Stimulated activated CD4-positive, alpha-beta T cell treated with anti-CD3 and anti-CD28 coated beads, Interleukin-12 subunit alpha, Interleukin-12 subunit beta, amount 100 ng/mL, for 4 hours (primary cell): ENCODE results near the gene XK.
"Not testable (repeated sequence)": the region's sequence is repeated elsewhere in the genome, so short reads cannot be mapped to it uniquely, and the experiment has no call there.

Experiments
- DNase-seq: peaks from one replicate; pipeline ENCODE4 v3.0.0-alpha.2; 2020

The XK gene, protein sequence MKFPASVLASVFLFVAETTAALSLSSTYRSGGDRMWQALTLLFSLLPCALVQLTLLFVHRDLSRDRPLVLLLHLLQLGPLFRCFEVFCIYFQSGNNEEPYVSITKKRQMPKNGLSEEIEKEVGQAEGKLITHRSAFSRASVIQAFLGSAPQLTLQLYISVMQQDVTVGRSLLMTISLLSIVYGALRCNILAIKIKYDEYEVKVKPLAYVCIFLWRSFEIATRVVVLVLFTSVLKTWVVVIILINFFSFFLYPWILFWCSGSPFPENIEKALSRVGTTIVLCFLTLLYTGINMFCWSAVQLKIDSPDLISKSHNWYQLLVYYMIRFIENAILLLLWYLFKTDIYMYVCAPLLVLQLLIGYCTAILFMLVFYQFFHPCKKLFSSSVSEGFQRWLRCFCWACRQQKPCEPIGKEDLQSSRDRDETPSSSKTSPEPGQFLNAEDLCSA

DNA sequence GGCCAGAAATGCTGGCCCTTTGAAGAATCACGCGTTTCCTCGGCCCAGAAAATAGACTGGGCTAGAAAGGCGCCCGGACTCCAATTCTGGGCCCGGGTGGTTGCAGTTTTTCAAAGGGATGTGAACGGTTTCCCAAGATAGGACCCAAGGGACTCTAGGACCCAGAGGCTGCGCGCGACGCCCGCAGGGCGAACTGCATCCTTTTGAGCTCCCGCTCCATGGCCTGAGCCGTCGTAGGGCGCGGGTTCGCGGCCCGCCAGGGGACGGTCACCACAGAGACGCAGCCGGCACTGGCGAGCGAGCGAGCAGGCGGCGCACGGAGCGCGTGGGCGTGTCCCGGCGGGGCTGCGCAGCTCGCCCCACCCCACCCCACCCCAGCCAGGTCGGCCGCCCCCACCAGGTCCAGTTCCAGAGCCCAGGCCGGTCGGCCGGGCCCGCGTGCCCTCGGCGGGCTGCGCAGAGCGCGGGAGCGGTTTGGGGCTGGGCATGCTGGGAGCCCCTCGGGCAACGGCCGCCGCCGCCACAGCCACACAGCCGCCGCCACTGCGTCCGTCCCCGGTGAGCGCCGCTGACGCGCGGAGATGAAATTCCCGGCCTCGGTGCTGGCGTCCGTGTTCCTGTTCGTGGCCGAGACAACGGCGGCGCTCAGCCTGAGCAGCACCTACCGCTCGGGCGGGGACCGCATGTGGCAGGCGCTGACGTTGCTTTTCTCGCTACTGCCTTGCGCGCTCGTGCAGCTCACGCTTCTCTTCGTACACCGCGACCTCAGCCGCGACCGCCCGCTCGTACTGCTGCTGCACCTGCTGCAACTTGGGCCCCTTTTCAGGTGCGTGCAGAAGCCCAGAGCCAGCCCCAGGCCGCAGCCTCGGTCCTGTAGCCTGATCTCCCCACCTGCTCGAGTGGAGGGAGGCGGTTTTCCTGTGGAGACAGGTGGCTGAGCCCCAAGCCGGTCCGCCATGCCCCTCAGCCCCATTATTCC lies at the start of gene XK:
Gene XK, plus strand, starts transcription at position 411 of the 979 bp plus-strand sequence. Its CDS starts 171 bp downstream, at position 582.
- DNase-seq = peak; percentile 30

DNA sequence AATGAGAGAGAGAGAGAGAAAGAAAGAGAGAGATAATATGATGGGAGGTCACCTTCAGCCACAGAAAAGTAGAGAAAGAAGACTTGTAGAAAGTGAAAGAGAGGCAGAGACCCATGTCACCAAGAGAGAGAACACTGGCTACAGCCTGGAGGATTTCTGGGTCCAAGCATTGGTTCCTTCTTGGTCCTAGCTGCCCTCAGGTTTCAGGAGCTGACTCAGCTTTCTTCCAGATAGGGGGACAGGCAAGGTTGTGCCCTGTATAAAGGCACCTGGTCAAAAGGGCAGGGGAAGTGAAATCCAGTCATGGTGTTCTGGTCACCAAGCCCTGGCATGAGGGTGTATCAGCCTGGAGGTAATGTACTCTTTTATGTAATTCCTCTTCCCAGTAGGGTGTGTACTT lies 47.5 kb upstream of the XK start:
- DNase-seq = no peak

DNA sequence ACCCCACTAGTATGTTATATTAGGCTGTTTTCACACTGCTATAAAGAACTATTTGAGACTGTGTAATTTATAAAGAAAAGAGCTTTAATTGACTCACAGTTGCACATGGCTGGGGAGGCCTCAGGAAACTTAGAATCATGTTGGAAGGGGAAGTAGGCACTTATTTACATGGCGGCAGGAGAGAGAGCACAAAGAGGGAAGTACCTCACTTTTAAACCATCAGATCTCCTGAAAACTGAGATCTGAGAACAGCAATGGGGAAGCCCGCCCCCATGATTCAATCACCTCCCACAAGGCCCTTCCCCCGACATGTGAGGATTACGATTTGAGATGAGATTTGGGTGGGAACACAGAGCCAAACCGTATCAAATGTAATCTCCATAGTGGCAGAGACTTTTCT lies 45.4 kb upstream of the XK start:
- DNase-seq = no peak

DNA sequence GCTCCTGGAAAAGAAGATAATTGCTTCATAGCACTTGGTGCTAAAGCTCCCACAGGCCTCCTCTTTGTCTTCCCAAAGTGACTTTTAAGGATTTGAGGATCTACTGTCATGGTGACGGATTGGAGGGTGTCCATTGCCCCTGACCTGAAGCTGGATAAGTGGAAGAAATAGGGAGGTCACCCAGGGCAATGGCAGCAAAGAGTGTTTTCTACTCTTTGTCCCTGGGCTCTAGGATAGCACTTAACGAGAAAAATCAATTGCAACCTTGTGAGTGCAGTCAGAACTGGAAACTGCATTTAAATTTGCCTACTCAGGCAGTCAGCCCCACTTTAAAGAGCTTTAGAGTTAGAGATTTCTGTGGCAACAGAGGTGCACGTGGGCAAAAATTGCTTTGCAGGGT lies 43.7 kb upstream of the XK start:
- DNase-seq = no peak

DNA sequence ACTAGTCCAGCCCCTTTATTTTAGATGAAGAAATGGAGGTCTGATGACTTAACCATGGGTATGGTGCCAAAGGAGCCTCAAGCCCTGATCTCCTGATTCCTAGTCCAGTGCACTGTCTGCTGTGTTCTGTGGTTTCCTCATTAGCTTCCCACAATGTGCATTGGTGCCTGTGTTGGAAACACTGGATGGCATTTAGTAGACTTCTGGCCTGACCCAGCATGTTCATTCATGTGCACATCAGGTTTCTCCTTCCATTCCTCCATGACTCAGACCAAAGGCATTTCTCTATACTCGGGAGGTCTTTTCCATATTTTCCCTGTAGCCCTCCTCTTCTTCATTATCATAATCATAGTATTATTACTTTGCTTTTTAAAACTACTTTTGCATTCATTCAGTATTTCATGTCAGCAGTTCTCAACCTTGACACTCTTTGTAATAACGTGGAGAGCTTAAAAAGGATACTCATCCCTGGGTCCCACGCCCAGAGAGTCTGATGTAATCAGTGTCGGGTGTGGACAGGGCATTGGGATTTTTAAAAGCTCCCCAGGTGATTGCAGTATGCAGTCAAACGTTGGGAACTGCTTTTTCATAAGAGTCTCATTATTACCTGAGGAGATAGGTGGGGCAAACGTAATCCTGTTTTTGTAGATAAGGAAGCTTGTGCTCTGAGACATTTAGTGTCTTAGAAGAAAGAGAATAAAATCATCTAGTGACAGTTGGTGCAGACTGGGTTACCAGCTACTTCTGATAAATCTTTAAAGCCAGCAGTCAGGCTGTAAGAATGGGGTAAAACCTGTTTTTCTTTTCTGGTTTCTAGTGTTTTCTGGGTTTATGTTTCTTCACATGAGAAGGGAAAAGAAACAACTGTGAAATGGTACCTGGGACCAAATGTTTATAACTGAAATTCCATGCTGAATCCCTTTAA lies 40.9 kb upstream of the XK start:
- no peak for DNase-seq

DNA sequence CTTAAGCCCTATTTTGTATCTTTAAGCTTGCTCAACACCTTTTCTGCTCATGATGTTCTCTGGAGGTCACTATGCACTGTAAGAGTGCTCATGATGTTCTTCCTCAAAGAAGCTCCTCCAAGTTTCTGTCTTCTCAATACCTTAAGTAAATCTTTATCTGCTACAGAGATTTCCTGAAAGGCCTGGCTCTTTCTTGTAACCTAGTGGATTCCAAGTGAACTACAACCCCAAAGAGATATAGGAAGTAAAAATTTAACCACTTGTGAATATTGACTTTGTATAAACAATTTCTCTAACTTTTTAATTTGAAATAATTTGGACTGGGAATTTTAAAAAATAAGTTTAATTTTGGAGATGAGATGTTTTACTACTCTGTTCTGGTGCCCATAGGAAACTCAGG lies 39.3 kb upstream of the XK start:
- no peak for DNase-seq

DNA sequence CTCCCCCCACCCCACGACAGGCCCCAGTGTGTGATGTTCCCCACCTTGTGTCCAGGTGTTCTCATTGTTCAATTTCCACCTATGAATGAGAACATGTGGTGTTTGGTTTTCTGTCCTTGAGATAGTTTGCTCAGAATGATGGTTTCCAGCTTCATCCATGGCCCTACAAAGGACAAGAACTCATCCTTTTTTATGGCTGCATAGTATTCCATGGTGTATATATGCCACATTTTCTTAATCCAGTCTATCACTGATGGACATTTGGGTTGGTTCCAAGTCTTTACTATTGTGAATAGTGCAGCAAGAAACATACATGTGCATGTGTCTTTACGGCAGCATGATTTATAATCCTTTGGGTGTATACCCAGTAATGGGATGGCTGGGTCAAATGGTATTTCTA lies 34.7 kb upstream of the XK start:
- DNase-seq = not testable (repeated sequence)

DNA sequence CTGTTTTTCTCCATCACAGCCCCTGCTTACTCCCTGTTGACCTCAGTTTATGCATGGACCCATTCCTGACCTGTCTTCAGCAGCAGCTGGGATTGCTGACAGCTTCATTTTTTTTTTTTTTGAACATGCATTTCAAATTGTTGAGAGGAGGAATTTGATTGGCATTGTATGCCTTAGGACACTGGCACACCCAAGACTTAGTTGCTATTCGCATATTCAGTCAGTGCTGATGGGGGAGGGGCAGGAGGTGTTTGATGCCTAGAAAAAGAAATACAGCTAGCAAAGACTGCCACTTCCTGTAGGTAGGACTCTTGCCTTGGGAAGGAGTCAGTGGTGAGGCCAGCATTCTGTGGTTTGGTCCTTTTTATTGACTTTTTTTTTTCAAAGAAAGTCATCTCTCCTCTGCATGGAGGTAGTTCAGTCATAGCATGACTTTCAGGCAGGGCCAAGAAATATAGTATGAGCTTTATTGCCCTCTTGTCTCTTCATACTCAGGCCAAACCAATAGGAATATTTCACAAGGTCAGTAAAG lies 33.6 kb upstream of the XK start:
- DNase-seq = no peak

DNA sequence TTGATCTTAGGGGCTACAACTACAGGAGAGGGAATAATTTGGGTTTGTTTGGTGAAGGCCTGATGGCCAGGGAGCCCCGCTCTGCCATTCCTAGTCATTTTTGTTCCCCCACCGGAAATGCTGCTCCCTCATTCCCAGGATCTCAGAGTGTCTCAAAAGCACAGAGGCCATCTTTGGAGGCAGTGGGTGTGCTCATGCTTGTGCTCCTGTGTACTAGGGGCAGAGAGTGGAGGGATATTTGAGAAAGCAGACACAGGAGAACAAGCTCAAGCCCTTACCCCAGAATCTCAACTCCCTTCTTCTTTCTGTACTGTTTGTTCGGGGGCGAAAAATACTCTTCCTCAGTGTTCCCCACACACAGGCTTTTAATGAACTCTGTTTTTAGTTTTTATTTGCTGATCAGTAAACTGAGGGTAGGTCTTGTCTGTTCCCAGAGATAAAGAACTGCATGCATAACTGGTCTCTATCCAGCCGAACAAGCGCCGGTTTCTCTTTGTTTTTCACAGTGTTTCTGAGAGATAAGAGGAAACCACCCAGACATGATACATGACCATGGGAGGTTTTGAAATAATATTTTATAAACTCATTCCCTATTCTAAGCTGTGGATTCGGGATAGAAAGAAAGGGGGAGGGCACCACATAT lies 32.9 kb upstream of the XK start:
- DNase-seq = no peak

DNA sequence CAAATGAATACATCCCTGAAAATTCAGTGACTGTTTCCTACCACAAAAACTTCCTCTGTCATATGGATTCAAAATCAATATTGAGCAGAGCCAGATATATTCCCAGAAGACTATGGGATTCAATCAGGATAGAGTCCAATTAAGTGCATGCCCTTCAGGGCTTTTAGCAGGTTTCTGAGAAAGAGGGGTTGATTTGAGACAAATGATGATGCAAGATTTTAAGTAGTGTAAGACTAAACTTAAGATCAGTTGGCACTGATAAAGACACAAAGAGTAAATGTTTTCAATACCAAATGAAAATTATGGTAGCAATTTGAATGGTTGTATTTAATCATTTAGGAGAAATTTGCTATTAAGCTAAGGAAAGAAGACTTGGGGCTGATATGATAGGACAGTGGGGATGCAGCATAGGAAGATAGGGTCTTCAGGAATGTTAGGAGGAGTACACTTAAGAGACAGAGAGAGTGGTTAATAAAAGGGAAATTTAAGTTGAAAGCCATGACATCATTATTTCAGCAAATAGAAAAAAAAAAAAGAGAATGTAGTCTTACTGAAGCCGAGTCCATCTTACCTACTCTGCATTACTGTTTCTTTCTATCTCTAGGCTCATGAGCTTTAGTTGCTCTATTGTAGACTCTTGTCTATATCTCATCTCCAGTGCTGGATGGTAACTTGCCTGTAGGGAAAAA lies 32.0 kb upstream of the XK start:
- DNase-seq = no peak

DNA sequence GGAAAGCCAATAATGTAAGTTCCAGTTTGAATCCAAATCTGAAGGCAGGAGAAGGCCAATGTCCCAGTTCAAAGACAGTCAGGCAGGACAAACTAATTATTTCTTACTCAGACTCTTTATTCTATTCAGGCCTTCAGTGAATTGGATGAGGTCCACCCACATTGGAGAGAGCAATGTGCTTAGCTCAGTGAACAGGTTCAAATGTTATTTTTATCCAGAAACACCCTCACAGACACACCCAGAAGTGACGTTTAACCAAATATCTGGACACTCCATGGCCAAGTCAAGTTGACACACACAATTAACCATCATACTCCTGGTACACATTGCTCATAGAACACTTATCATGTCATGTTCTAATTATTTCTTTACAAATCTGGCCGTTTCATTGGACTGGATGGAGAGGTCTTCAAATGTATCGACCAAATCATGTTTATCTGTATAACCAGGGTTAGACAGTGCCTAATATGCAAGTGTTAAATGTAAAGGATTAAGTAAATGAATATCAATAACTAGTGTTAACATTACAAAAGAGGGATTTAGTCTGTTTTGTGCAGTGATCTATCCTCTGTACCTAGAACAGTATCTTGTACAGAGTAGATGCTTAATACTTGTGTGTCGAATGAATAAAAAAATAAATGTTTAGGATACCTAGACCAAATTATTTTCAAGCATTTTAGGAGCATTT lies 27.1 kb upstream of the XK start:
- no peak for DNase-seq

DNA sequence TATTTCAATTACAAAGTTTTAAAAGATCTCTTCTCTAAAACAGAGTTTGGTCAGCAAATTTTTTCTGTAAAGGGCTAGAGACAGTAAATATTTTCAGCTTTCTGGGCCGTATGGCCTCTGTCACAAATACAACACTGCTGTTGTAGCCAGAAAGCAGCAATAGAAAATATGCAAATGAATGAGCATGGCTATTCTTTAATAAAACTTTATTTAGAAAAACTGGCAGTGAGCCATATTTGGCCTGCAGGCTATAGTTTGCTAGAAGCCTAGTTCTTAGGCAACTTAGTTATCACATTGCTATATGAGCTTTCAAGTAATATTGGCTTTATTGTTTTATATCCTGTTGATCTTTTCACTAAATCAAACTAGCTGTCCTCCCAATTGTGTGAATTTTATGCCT lies 26.5 kb upstream of the XK start:
- DNase-seq = no peak

DNA sequence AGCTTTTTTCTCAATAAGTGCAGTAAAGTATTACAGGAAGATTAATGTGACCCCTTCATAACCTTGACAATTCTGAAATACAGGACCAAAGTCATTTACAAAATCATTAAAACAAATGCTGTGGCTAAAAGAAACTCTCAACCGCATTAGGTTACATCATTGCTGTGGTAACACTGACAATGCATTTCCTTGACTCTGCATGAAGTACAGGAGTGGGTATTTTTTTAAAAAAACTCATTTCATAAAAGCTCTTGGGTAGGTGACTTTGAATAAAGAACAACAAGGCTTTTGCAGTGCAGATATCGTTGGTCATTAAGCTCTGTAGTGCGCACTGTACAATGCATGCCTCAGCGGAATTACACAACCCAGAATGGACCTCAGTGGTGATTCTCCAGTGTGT lies 23.4 kb upstream of the XK start:
- DNase-seq = no peak

DNA sequence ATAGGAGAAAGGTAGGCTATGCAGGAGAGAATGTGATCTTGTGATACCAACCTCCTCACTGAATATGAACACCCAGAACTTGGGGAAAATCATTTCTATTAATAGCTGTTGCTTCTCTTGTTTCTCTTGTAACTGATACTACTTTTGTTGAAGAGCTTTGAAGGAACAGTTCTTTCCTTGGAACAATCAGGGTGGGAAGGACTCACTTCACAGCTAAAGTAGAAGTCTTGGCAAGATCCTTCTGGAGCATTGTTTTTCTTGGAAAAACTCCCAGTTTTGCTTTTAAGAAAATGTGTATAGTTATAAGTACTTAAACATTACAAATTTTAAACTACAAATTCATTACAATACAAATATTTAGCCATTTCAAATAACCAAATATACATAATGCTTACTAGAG lies 19.1 kb upstream of the XK start:
- DNase-seq = no peak

DNA sequence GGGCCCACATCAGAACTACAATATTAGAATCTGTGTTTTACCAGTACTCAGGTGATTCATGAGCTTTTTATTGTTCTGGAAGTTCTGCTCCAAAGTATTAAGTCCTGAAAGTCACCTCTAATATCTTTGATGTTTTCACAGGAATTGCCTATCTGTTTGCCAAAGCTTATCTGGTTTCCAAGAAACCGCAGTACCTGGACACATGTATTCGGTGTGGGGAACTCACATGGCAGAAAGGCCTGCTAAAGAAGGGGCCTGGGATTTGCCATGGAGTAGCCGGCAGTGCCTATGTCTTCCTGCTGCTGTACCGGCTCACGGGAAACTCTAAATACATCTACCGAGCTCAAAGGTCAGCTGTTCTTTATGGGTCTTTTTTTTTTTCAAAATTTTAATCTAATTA lies 18.4 kb upstream of the XK start:
- DNase-seq = no peak

DNA sequence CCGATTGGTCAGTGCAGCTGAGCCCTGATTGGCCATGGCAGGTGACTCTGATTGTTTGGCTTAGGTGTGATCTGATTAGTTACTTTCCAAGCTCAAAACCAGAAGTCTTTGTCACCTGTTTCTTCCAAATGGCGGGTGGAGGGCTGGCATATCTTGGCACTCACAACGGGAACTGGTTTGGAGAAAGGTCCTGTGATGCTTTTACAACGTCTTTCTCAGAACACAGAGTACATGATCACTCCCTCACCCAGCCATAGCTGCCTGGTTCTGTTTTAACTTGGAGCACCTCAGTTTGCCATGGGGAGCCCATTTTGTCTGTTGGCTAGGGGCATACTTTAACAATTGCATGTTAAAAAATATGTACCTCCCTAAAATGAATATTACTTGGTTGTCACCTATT lies 13.0 kb upstream of the XK start:
- DNase-seq = no peak

DNA sequence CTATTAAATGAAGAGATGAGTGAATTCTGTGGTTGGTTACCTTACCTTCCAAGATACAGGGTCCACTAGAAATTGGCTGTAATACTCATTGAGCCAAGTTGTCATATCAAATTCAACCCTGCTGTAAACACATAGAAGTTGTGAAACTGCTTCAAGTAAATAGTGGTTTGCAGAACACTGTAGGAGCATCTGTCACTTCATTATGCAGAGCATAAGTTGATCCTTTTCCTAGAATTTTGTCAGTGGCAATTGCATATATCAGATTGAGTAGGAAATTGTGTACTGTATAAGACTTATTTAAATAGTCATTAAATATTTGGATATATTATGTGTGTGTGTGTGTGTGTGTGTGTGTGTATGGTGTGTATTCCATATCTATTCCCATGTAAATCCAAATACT lies 8.8 kb upstream of the XK start:
- DNase-seq = no peak

DNA sequence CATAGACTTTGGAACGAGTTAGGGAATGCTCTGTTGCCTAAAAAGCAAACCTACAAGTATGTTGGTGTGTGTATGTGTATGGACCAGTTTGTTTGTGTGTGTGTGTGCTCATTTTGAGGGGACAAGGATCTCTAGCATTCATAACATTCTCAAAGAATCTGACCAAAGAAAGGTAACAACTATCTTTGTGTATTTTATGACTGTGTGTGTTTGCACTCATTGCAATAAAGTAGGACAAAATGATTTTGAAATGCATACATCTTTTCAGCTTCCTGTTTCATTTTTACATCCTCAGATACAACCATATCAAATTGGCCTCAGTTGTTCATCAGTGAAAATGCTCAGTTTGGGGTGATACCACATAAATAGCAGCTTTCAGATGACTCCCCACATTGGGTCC lies 8.3 kb upstream of the XK start:
- no peak for DNase-seq

DNA sequence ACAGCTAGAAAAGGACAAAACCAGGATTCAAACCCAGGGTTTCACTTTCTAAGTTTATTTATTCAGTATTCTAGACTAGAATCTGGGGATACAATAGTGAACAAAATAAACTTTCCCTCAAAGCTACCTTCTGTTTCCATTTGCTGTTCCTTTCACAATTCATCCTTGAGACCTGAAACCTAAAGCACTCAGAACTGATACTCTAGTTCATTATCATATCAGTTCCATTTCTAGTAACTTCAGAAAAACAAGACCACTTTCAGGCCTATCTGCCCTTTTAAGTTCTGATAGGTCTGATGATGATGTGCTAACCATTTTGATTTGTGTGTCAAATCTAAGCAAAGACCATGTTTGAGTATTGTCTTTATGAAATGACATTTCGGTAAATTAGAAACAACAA lies 7.8 kb upstream of the XK start:
- no peak for DNase-seq

DNA sequence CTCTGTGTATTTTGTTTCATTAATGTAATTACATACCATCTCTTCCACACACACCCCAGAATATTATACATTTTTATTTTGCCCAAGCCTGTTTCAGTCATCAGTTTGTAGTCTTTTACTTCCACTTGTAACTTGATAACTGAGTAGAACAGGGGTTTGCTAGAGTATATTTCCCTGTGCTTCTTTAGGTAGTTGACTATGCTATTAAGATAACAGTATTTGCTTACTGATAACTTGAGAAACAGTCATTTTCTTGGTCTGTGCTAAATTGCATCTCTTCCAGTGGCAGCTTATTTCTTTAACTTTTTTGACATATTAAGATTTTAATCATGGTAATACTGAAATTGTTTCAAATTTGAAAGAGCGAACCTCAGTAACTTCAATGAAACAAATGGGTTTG lies 7.0 kb upstream of the XK start:
- no peak for DNase-seq

DNA sequence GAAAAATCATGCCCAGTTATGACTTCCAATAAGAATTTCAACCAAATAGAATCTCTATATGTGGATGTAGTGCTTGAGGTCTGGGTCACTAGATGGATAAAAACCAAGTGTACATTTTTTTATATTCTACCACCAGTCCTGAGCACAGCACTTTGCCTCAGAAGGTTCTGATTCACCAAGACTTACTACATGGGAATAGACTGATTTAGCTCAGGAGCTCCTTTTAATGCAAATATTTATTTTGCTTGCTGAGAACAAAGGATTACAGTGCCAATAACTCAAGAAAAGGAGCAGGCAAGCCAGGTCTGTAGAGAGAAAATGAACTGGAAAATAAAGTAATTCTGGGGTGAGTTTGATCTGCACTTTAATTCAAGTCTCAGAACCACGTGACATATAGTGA lies 6.4 kb upstream of the XK start:
- DNase-seq = no peak
